T-helper 2 cell (primary cell): Measurements from ENCODE around the gene CD200R1L.
"Not testable (repeated sequence)": the region's sequence is repeated elsewhere in the genome, so short reads cannot be mapped to it uniquely, and the experiment has no call there.

Experiments
- DNase-seq, 5 experiments: peaks; one replicate each; pipeline versions ENCODE4 v3.0.0 to v3.0.0-alpha.2; 2012 to 2022
- total RNA-seq, 2 donors: gene quantifications; one replicate each; lab custom pipeline; 2026; lab: John Stamatoyannopoulos, UW

CD200R1L gene
- total RNA-seq, result 0 to 0.13 reads per million in 2 donors

GRCh38 chr3:112846764-112847163 is at the start of gene CD200R1L:
Gene CD200R1L, minus strand, starts transcription at chr3:112846864. Its CDS starts 17,497 bp downstream, at chr3:112829367.
- no peak for DNase-seq

GRCh38 chr3:112894258-112894657 is 47.6 kb upstream of the CD200R1L start:
- DNase-seq, result no peak

GRCh38 chr3:112889357-112889756 is 42.7 kb upstream of the CD200R1L start:
- no peak for DNase-seq

GRCh38 chr3:112888381-112889085 is 41.9 kb upstream of the CD200R1L start:
- DNase-seq, result no peak

GRCh38 chr3:112884678-112885290 is 38.1 kb upstream of the CD200R1L start:
- DNase-seq, result no peak

- DNase-seq, result no peak
These were observed 35.2 kb upstream of the CD200R1L start for GRCh38 chr3:112881891-112882290.

- no peak for DNase-seq
These were observed 28.9 kb upstream of the CD200R1L start for GRCh38 chr3:112875561-112875960.

GRCh38 chr3:112874725-112875124 is 28.1 kb upstream of the CD200R1L start:
- no peak for DNase-seq

- DNase-seq, result no peak
These were observed 27.0 kb upstream of the CD200R1L start for GRCh38 chr3:112873632-112874031.

- DNase-seq, result no peak
These were observed 25.1 kb upstream of the CD200R1L start for GRCh38 chr3:112871735-112872134.

GRCh38 chr3:112865757-112866156 is 19.1 kb upstream of the CD200R1L start:
- DNase-seq, result no peak

GRCh38 chr3:112860898-112861297 is 14.2 kb upstream of the CD200R1L start:
- DNase-seq, result no peak

GRCh38 chr3:112858410-112859069 is 11.9 kb upstream of the CD200R1L start:
- DNase-seq, result peak in 1 of 5 experiments; percentile 66

- peak in 1 of 5 experiments; percentile 80 for DNase-seq
These were observed 10.9 kb upstream of the CD200R1L start for GRCh38 chr3:112857526-112857925.

GRCh38 chr3:112856537-112856936 is 9.9 kb upstream of the CD200R1L start:
- DNase-seq, result peak in 2 of 5 experiments; percentile 58 to 85

- no peak for DNase-seq
These were observed 9.2 kb upstream of the CD200R1L start for GRCh38 chr3:112855883-112856282.

GRCh38 chr3:112855074-112855473 is 8.4 kb upstream of the CD200R1L start:
- not testable (repeated sequence) for DNase-seq

GRCh38 chr3:112848196-112848595 is 1.5 kb upstream of the CD200R1L start:
- DNase-seq, result peak in 2 of 5 experiments; percentile 10 to 75

- DNase-seq, result peak in 2 of 5 experiments; percentile 42 to 91
These were observed 1.0 kb upstream of the CD200R1L start for GRCh38 chr3:112847692-112848091.

GRCh38 chr3:112845772-112846171 is 892 bp downstream of the CD200R1L start:
- peak in 1 of 5 experiments; percentile 63 for DNase-seq

GRCh38 chr3:112829046-112829445 is 17.6 kb downstream of the CD200R1L start:
- no peak for DNase-seq

- DNase-seq, result no peak
These were observed 24.3 kb downstream of the CD200R1L start for GRCh38 chr3:112822064-112823055.
